ENCODE results near the gene SPIRE1. TPM values are rescaled to one million over a fixed set of nuclear protein-coding genes. Genes with fewer than 3 reads are reported as not detected.
"Not testable (repeated sequence)": the region's sequence is repeated elsewhere in the genome, so short reads cannot be mapped to it uniquely, and the experiment has no call there.

SPIRE1 gene
- total and polyA plus RNA-seq, 9 donors = 7.9 to 30.2 (median 20.4) TPM

DNA sequence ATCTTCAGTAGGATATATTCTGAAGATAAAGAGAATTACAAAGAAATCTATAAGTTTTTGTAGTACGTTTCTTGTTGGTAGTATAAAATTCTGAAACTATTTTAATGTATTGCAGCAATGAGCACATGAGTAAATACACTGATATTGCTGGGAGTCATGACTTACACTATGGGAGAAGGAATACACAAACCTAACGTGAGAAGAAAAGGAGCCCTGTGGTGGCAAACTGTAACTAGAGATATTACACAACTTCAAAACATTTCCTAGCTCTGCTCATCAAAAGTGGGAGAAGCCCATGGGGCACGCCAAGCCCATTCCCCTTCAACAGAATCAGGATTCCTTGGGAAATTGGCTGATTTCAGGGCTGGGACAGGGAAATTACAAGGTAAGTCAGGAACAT lies 20.5 kb downstream of the SPIRE1 start:
- H3K36me3 ChIP-seq = no peaks in the 10 kb centered on the region
- DNase-seq = no peak
- H3K9me3 ChIP-seq = no peaks in the 10 kb centered on the region
- H3K4me1 ChIP-seq (ENCODE audit: insufficient read depth) = no peaks in the 10 kb centered on the region
- H3K27me3 ChIP-seq = no peaks in the 10 kb centered on the region
- TF ChIP-seq, protein P1, sequence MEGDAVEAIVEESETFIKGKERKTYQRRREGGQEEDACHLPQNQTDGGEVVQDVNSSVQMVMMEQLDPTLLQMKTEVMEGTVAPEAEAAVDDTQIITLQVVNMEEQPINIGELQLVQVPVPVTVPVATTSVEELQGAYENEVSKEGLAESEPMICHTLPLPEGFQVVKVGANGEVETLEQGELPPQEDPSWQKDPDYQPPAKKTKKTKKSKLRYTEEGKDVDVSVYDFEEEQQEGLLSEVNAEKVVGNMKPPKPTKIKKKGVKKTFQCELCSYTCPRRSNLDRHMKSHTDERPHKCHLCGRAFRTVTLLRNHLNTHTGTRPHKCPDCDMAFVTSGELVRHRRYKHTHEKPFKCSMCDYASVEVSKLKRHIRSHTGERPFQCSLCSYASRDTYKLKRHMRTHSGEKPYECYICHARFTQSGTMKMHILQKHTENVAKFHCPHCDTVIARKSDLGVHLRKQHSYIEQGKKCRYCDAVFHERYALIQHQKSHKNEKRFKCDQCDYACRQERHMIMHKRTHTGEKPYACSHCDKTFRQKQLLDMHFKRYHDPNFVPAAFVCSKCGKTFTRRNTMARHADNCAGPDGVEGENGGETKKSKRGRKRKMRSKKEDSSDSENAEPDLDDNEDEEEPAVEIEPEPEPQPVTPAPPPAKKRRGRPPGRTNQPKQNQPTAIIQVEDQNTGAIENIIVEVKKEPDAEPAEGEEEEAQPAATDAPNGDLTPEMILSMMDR (IDR thresholded peaks at IDR 0.05) = no peak
- TF ChIP-seq EP300 (IDR thresholded peaks at IDR 0.05) (no peak), POLR2A (IDR thresholded peaks at IDR 0.05) (no peak)
- 93 to 94% (median 94%) methylated on average over 3 of the region's 3 CpGs for WGBS, 3 donors
- intact Hi-C loops (cut with DNase I) = no loop called here
- H3K27ac ChIP-seq = no peak overlapping the region
- no peak overlapping the region for H3K4me3 ChIP-seq

DNA sequence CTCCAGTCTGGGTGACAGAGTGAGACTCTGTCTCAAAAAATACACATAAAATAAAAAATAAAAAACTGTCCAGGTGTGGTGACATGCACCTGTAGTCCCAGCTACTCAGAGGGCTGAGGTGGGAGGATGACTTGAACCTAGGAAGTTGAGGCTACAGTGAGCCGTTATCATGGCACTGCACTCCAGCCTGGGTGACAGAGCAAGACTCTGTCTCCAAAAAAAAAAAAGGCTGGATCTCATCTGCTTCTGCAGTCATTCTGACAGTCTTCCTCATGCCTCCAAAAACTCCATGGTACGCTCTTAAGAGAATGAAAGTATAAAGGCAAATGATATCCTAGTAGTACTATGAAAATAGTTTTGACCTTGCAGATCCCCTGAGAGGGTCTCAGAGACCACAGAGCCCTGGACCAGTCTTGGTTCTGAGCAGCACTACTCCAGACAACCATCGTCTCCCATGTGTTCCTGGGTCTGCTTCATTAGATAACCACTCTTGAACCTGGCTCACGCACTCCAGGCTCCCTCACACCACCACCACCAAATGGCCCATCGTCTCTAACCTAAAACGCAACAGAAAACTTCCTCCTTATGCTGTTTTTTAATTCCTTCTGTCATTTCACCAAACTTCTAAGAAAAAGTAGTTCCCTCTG lies 26.0 kb downstream of the SPIRE1 start:
- no peaks in the 10 kb centered on the region for H3K27me3 ChIP-seq
- no peaks in the 10 kb centered on the region for H3K9me3 ChIP-seq
- 79 to 81% (median 80%) methylated on average over 6 of the region's 6 CpGs for WGBS, 3 donors
- H3K4me1 ChIP-seq (ENCODE audit: insufficient read depth) = no peaks in the 10 kb centered on the region
- H3K36me3 ChIP-seq = no peaks in the 10 kb centered on the region
- no peak for TF ChIP-seq EP300 (IDR thresholded peaks at IDR 0.05)
- TF ChIP-seq POLR2A (IDR thresholded peaks at IDR 0.05) = no peak
- intact Hi-C loops (cut with DNase I) = no loop called here
- no peak overlapping the region for H3K4me3 ChIP-seq
- DNase-seq = no peak
- H3K27ac ChIP-seq = no peak overlapping the region

DNA sequence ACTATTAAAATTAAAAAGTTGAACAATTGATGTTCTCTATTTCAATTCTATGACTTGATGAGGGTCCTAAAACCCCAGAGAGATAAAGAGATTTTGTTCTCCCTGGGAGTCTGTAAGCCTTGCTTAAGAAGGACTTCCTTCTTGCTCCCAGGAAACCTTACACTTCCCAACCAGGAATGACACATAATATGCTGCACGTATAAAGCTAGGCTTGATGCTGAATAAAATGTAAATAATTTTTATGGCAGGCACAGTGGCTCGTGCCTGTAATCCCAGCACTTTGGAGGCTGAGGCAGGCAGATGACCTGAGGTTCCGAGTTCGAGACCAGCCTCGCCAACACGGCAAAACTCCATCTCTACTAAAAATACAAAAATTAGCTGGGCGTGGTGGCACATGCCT lies 27.8 kb downstream of the SPIRE1 start:
- no peak overlapping the region for H3K27ac ChIP-seq
- no peak overlapping the region for H3K4me3 ChIP-seq
- no peak for TF ChIP-seq EP300 (IDR thresholded peaks at IDR 0.05)
- TF ChIP-seq, protein P1 (IDR thresholded peaks at IDR 0.05) = no peak
- TF ChIP-seq POLR2A (IDR thresholded peaks at IDR 0.05) = no peak
- no peaks in the 10 kb centered on the region for H3K27me3 ChIP-seq
- H3K4me1 ChIP-seq (ENCODE audit: insufficient read depth) = no peaks in the 10 kb centered on the region
- 91% methylated on average over 7 of the region's 7 CpGs for WGBS, 3 donors
- DNase-seq = no peak
- intact Hi-C loops (cut with DNase I) = no loop called here
- no peaks in the 10 kb centered on the region for H3K36me3 ChIP-seq
- H3K9me3 ChIP-seq = no peaks in the 10 kb centered on the region

DNA sequence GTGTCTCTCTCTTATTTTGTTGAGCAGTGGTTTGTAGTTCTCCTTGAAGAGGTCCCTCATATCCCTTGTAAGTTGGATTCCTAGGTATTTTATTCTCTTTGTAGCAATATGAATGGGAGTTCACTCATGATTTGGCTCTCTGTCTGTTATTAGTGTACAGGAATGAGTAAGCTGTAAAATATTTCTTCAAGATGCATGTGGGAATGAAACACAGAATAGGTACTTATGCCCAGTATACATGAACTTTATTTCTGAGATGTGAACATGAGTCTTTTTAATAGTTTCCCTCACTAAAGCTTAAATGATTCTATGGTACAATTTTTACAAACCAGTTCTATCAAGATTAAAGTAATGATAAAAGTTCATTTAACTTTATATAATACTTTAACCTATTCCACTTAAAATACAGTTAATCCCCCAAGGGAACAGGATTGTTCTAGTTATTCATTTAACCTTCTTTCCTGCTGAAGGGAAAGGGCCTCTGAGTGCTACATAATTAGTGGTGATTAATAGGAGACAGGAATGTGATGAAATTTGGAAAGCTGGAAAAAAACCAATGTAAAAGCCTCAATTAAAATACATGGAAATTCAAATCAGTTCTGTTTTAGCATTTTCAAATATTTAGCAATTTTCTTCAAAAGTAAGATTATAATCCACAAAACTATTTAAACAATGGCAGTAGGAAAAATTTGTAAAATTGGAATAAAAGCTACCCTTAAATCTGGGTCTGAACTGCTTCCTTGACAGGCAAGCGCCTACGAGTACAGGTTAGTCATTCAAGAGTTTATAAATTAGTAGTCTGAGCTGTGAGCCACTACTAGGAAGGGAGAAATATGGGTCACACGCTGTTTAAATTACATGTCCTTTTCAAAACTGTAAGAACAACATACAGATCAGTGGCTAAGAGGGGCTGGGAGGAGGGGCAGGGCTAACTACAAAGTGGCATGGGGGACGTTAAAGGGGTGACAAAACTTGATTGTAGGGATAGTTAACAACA lies 28.9 kb downstream of the SPIRE1 start:
- TF ChIP-seq, protein P1 (IDR thresholded peaks at IDR 0.05) = no peak
- no peak for TF ChIP-seq EP300 (IDR thresholded peaks at IDR 0.05)
- no peak for TF ChIP-seq POLR2A (IDR thresholded peaks at IDR 0.05)
- WGBS, 3 donors = 79 to 83% (median 80%) methylated on average over 4 of the region's 4 CpGs
- Histone ChIP-seq H3K27ac (no peak overlapping the region), H3K4me1 (ENCODE audit: insufficient read depth) (no peaks in the 10 kb centered on the region), H3K4me3 (no peak overlapping the region), H3K36me3 (no peaks in the 10 kb centered on the region), H3K9me3 (no peaks in the 10 kb centered on the region), H3K27me3 (no peaks in the 10 kb centered on the region)
- DNase-seq = no peak
- intact Hi-C loops (cut with DNase I) = no loop called here

DNA sequence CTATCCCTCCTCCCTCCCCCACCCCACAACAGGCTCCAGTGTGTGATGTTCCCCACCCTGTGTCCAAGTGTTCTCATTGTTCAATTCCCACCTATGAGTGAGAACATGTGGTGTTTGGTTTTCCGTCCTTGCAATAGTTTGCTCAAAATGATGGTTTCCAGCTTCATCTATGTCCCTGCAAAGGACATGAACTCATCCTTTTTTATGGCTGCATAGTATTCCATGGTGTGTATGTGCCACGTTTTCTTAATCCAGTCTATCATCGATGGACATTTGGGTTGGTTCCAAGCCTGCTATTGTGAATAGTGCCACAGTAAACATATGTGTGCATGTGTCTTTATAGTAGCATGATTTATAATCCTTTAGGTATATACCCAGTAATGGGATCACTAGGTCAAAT lies 30.7 kb downstream of the SPIRE1 start:
- H3K27me3 ChIP-seq; H3K27ac ChIP-seq; DNase-seq; H3K36me3 ChIP-seq; intact Hi-C loops (cut with DNase I); H3K9me3 ChIP-seq; H3K4me1 ChIP-seq (ENCODE audit: insufficient read depth); H3K4me3 ChIP-seq: not testable (repeated sequence)
- WGBS, 3 donors = 94 to 98% (median 96%) methylated on average over 3 of the region's 3 CpGs

Measured in ovary (tissue), 9 donors.